ENCODE data around the gene DGKE. TPM values are rescaled to one million over a fixed set of nuclear protein-coding genes. Genes with fewer than 3 reads are reported as not detected.

DGKE gene
- total RNA-seq, 2 donors from 2014 or later = 7.8 to 10.5 TPM

GRCh38 chr17:56887552-56888467, 53.9 kb downstream of the DGKE start:
- H3K27ac ChIP-seq = peak overlapping the region; percentile 49
- no peaks in the 10 kb centered on the region for H3K4me1 ChIP-seq
- TF ChIP-seq CTCF (IDR thresholded peaks at IDR 0.05) = no peak
- no peak overlapping the region for H3K4me3 ChIP-seq
- no peak for DNase-seq
- H3K36me3 ChIP-seq = peaks cover 21% of the 10 kb centered on the region
- intact Hi-C loops (cut with DNase I) = no loop called here
- H3K9me3 ChIP-seq = no peaks in the 10 kb centered on the region
- no peaks in the 10 kb centered on the region for H3K27me3 ChIP-seq
- H3K9ac ChIP-seq (ENCODE audit: low read depth in 2 of 2, low read length in 2 of 2) = no peak overlapping the region

- intact Hi-C loops (cut with DNase I) = no loop called here
Measured at GRCh38 chr17:56890390-56890789, 56.4 kb downstream of the DGKE start.

GRCh38 chr17:56890906-56891674, 57.1 kb downstream of the DGKE start:
- Histone ChIP-seq H3K9ac (ENCODE audit: low read depth in 2 of 2, low read length in 2 of 2) (no peak overlapping the region), H3K9me3 (no peaks in the 10 kb centered on the region), H3K4me3 (no peak overlapping the region), H3K27ac (no peak overlapping the region), H3K27me3 (no peaks in the 10 kb centered on the region), H3K4me1 (no peaks in the 10 kb centered on the region), H3K36me3 (peaks cover 45% of the 10 kb centered on the region)
- no peak for TF ChIP-seq CTCF (IDR thresholded peaks at IDR 0.05)
- DNase-seq = no peak
- intact Hi-C loops (cut with DNase I) = no loop called here

More at GRCh38 chr17:56890390-56890789, 56.4 kb downstream of the DGKE start:
- Histone ChIP-seq H3K4me3 (no peak overlapping the region), H3K4me1 (no peaks in the 10 kb centered on the region), H3K9ac (ENCODE audit: low read depth in 2 of 2, low read length in 2 of 2) (no peak overlapping the region), H3K9me3 (no peaks in the 10 kb centered on the region), H3K27me3 (no peaks in the 10 kb centered on the region), H3K36me3 (peaks cover 44% of the 10 kb centered on the region), H3K27ac (no peak overlapping the region)
- TF ChIP-seq CTCF (IDR thresholded peaks at IDR 0.05) = no peak
- DNase-seq = no peak

- Histone ChIP-seq H3K9me3 (no peaks in the 10 kb centered on the region), H3K9ac (ENCODE audit: low read depth in 2 of 2, low read length in 2 of 2) (no peak overlapping the region), H3K36me3 (peaks cover 45% of the 10 kb centered on the region), H3K27me3 (no peaks in the 10 kb centered on the region), H3K4me3 (no peak overlapping the region), H3K4me1 (no peaks in the 10 kb centered on the region), H3K27ac (no peak overlapping the region)
- DNase-seq = no peak
- intact Hi-C loops (cut with DNase I) = no loop called here
- TF ChIP-seq CTCF (IDR thresholded peaks at IDR 0.05) = peak; percentile 30
Measured at GRCh38 chr17:56891751-56892150, 57.8 kb downstream of the DGKE start.

- Histone ChIP-seq H3K4me3 (no peak overlapping the region), H3K9me3 (no peaks in the 10 kb centered on the region), H3K27me3 (no peaks in the 10 kb centered on the region), H3K27ac (no peak overlapping the region), H3K36me3 (peaks cover 45% of the 10 kb centered on the region), H3K9ac (ENCODE audit: low read depth in 2 of 2, low read length in 2 of 2) (no peak overlapping the region), H3K4me1 (no peaks in the 10 kb centered on the region)
- intact Hi-C loops (cut with DNase I) = no loop called here
- no peak for TF ChIP-seq CTCF (IDR thresholded peaks at IDR 0.05)
- DNase-seq = no peak
Measured at GRCh38 chr17:56892333-56892732, 58.4 kb downstream of the DGKE start.
